ACHN (cell line): ENCODE results near the gene MIA2.
"Not testable (repeated sequence)": the region's sequence is repeated elsewhere in the genome, so short reads cannot be mapped to it uniquely, and the experiment has no call there.

Experiments
- DNase-seq: peaks from one replicate; pipeline ENCODE4 v3.0.0-alpha.2; 2015
- in situ Hi-C: cut with HindIII; loops from 2 replicates; pipeline ENCODE4 v1.10.0; 2017; ENCODE audit warnings: low sequenced_read_pairs, low pct_ligation_motif_present, low pct_unique_long_range_greater_than_20kb

The MIA2 gene

GRCh38 chr14:39307815-39308214, 74.1 kb downstream of the MIA2 start:
- in situ Hi-C loops: no loop called here
- DNase-seq: no peak

- in situ Hi-C loops: no loop called here
- DNase-seq: no peak
These were observed 76.3 kb downstream of the MIA2 start for GRCh38 chr14:39310051-39310450.

GRCh38 chr14:39315859-39316444, 82.2 kb downstream of the MIA2 start:
- DNase-seq: no peak
- in situ Hi-C loops: no loop called here

GRCh38 chr14:39316830-39317553, 83.3 kb downstream of the MIA2 start:
- no peak for DNase-seq
- in situ Hi-C loops: no loop called here

GRCh38 chr14:39318574-39318973, 84.9 kb downstream of the MIA2 start:
- DNase-seq: no peak
- in situ Hi-C loops: no loop called here

- no peak for DNase-seq
- in situ Hi-C loops: no loop called here
These were observed 85.7 kb downstream of the MIA2 start for GRCh38 chr14:39319381-39319780.

GRCh38 chr14:39320318-39320717, 86.6 kb downstream of the MIA2 start:
- in situ Hi-C loops: no loop called here
- DNase-seq: no peak

- DNase-seq: no peak
- in situ Hi-C loops: no loop called here
These were observed 89.1 kb downstream of the MIA2 start for GRCh38 chr14:39322807-39323206.

GRCh38 chr14:39324097-39324496, 90.4 kb downstream of the MIA2 start:
- in situ Hi-C loops: no loop called here
- DNase-seq: no peak

- no peak for DNase-seq
- in situ Hi-C loops: no loop called here
These were observed 105.3 kb downstream of the MIA2 start for GRCh38 chr14:39339003-39339402.

- DNase-seq, in situ Hi-C loops: not testable (repeated sequence)
These were observed 107.4 kb downstream of the MIA2 start for GRCh38 chr14:39341126-39341525.

- in situ Hi-C loops: no loop called here
- no peak for DNase-seq
These were observed 109.1 kb downstream of the MIA2 start for GRCh38 chr14:39342768-39343167.

GRCh38 chr14:39343614-39344013, 109.9 kb downstream of the MIA2 start:
- DNase-seq: no peak
- in situ Hi-C loops: no loop called here

GRCh38 chr14:39350866-39351265, 117.2 kb downstream of the MIA2 start:
- no peak for DNase-seq
- in situ Hi-C loops: no loop called here

- in situ Hi-C loops: no loop called here
- no peak for DNase-seq
These were observed 118.0 kb downstream of the MIA2 start for GRCh38 chr14:39351708-39352107.

GRCh38 chr14:39359069-39359468, 125.4 kb downstream of the MIA2 start:
- in situ Hi-C loops, DNase-seq: not testable (repeated sequence)

- no peak for DNase-seq
- in situ Hi-C loops: no loop called here
These were observed 126.6 kb downstream of the MIA2 start for GRCh38 chr14:39360316-39360715.

GRCh38 chr14:39361556-39361955, 127.8 kb downstream of the MIA2 start:
- DNase-seq, in situ Hi-C loops: not testable (repeated sequence)

- DNase-seq: no peak
- in situ Hi-C loops: no loop called here
These were observed 130.8 kb downstream of the MIA2 start for GRCh38 chr14:39364509-39364908.

GRCh38 chr14:39365354-39365753, 131.6 kb downstream of the MIA2 start:
- in situ Hi-C loops: no loop called here
- no peak for DNase-seq
